GM12878 (cell line): ENCODE results near the gene STX4. TPM values are rescaled to one million over a fixed set of nuclear protein-coding genes. Genes with fewer than 3 reads are reported as not detected.

Experiments used
- ATAC-seq: fragments of 200-7000 bp; cut with Tn5 transposase; 3 replicates; pipeline ENCODE4 v1.9.1; 2020; ENCODE audit warnings: mild to moderate bottlenecking, moderate library complexity
- BruUV-seq: library from RNA; stranded (reverse); fragments of 400-500 nt; replicated peaks from 2 replicates; lab custom pipeline; 2021; lab: Mats Ljungman, UMichigan
- CTCF ChIA-PET: fragments of 300-600 bp; sonication (Branson Sonifier 250); formaldehyde crosslinking; extraction: SDS; loops from one replicate; lab custom pipeline; 2021; ENCODE audit warnings: inconsistent platforms; lab: Yijun Ruan, JAX
- POLR2A ChIA-PET: fragments of 350-600 bp; formaldehyde crosslinking; extraction: SDS; loops from one replicate; lab custom pipeline; 2021; ENCODE audit warnings: inconsistent platforms; lab: Charles Lee
- RAD21 ChIA-PET: fragments of 300-600 bp; sonication (Branson Sonifier 250); formaldehyde crosslinking; loops from one replicate; lab custom pipeline; 2023; ENCODE audit warnings: antibody characterized with exemption; ENCODE audit not compliant: unreplicated experiment; lab: Charles Lee
- SMC1A ChIA-PET: fragments of 300-600 bp; sonication (Branson Sonifier 250); formaldehyde crosslinking; loops from one replicate; lab custom pipeline; 2023; ENCODE audit not compliant: unreplicated experiment, uncharacterized antibody; lab: Charles Lee
- DNase-seq: peaks from one replicate; pipeline ENCODE4 v3.0.0-alpha.2; 2011; ENCODE audit warnings: low read depth, low spot score
- FAIRE-seq: peaks from 3 replicates; lab custom pipeline; 2011; peaks lifted over from hg19 to GRCh38; lab: Jason Lieb, UNC
- H2AFZ ChIP-seq: 2 replicates; pipeline ENCODE4 v1.6.0; 2011; ENCODE audit warnings: low read depth, low read length, control low read depth; ENCODE audit not compliant: control insufficient read depth
- H3K27ac ChIP-seq: 2 replicates; pipeline ENCODE4 v1.5.1; 2011; ENCODE audit warnings: control low read depth; ENCODE audit not compliant: control insufficient read depth, insufficient read depth
- H3K27me3 ChIP-seq, 2 experiments: replicated peaks in 1 of 2; 2 replicates each; pipeline versions ENCODE4 v1.6.0 to v1.6.1; 2011; ENCODE audit warnings: low read length in 1 of 2; ENCODE audit not compliant: control insufficient read depth in 2 of 2, insufficient read depth in 2 of 2
- H3K36me3 ChIP-seq, 2 experiments: 2 replicates each; pipeline ENCODE4 v1.5.1; 2011; ENCODE audit warnings: low read length in 1 of 2; ENCODE audit not compliant: control insufficient read depth in 2 of 2, insufficient read depth in 2 of 2
- H3K4me1 ChIP-seq: 2 replicates; pipeline ENCODE4 v1.6.1; 2011; ENCODE audit warnings: mild to moderate bottlenecking, low read length, moderate library complexity, mixed read lengths; ENCODE audit not compliant: control insufficient read depth, insufficient read depth
- H3K4me2 ChIP-seq: 2 replicates; pipeline ENCODE4 v1.6.0; 2011; ENCODE audit warnings: control low read depth; ENCODE audit not compliant: control insufficient read depth, insufficient read depth
- H3K4me3 ChIP-seq: fragments of 200-600 bp; sonication (generic); 2 replicates; pipeline ENCODE4 v1.5.1; 2016
- H3K79me2 ChIP-seq: 2 replicates; pipeline ENCODE4 v1.6.0; 2011; ENCODE audit warnings: low read length; ENCODE audit not compliant: control insufficient read depth, insufficient read depth
- H3K9ac ChIP-seq: 2 replicates; pipeline ENCODE4 v1.8.0; 2011; ENCODE audit warnings: low read length, control low read depth, mixed read lengths; ENCODE audit not compliant: control insufficient read depth, insufficient read depth
- H3K9me3 ChIP-seq: replicated peaks from 3 replicates; pipeline ENCODE4 v1.5.1; 2011; ENCODE audit warnings: mild to moderate bottlenecking, low read length; ENCODE audit not compliant: control insufficient read depth, insufficient read depth
- H4K20me1 ChIP-seq: 2 replicates; pipeline ENCODE4 v1.6.0; 2011; ENCODE audit not compliant: control insufficient read depth, insufficient read depth
- BCL11A ChIP-seq: IDR thresholded peaks from 2 replicates; pipeline ENCODE4 v1.6.1; 2011; ENCODE audit warnings: low read depth, low read length
- BCL3 ChIP-seq: IDR thresholded peaks from 2 replicates; pipeline ENCODE4 v1.6.1; 2011; ENCODE audit warnings: borderline replicate concordance, low read depth, mild to moderate bottlenecking, moderate library complexity, low read length; ENCODE audit not compliant: insufficient read depth, poor library complexity, severe bottlenecking
- JUND ChIP-seq: IDR thresholded peaks from 2 replicates; pipeline ENCODE4 v1.6.1; 2012; ENCODE audit warnings: low read depth, mild to moderate bottlenecking, low read length, improper control_type of control experiment, moderate library complexity
- LARP7 ChIP-seq: fragments of 450-650 bp; IDR thresholded peaks from 2 replicates; pipeline ENCODE4 v1.6.1; 2017; ENCODE audit warnings: mild to moderate bottlenecking
- MEF2A ChIP-seq: IDR thresholded peaks from 2 replicates; pipeline ENCODE4 v1.6.1; 2011; ENCODE audit warnings: low read depth, mild to moderate bottlenecking, low read length, moderate library complexity; ENCODE audit not compliant: insufficient read depth
- MLLT1 ChIP-seq: fragments of 450-650 bp; IDR thresholded peaks from 2 replicates; pipeline ENCODE4 v1.6.1; 2016; ENCODE audit warnings: mild to moderate bottlenecking
- MTA2 ChIP-seq: fragments of 450-650 bp; IDR thresholded peaks from 2 replicates; pipeline ENCODE4 v1.6.1; 2016; ENCODE audit warnings: low read depth, mild to moderate bottlenecking, moderate library complexity
- TCF3 ChIP-seq: IDR thresholded peaks from 2 replicates; pipeline ENCODE4 v1.6.1; 2012; ENCODE audit warnings: low read depth, mild to moderate bottlenecking, low read length, borderline replicate concordance; ENCODE audit not compliant: insufficient read depth
- YY1 ChIP-seq: IDR thresholded peaks from 2 replicates; pipeline ENCODE4 v1.6.1; 2011; ENCODE audit warnings: low read depth, mild to moderate bottlenecking, low read length
- ZBTB11 ChIP-seq: fragments of 450-650 bp; formaldehyde crosslinking; IDR thresholded peaks from 2 replicates; pipeline ENCODE4 v1.5.0; 2022; ENCODE audit warnings: mild to moderate bottlenecking, missing genetic modification characterization
- WGBS: methylation state at CpG from one replicate; pipeline ENCODE4 v1.1.6; 2016; ENCODE audit warnings: low lambda C conversion rate; ENCODE audit not compliant: insufficient replicate concordance, insufficient coverage; ENCODE audit errors: missing lambda C conversion rate; 5-methylcytosine and 5-hydroxymethylcytosine counted together
- in situ Hi-C: fragments of 300-500 bp; cut with MboI; formaldehyde crosslinking; loops from 9 replicates; pipeline ENCODE4 v1.14.3; 2018; ENCODE audit warnings: mixed read lengths
- intact Hi-C: fragments of 100-400 bp; cut with micrococcal nuclease; formaldehyde crosslinking; loops from one replicate; pipeline ENCODE4 v1.14.2; 2022; ENCODE audit not compliant: unreplicated experiment
- polyA plus RNA-seq, 11 experiments: library from polyadenylated mRNA; depleted of rRNA in 4 of 11; unstranded in 6 of 11; stranded (reverse) in 5 of 11; fragments of >200 nt; fragmentation: Nextera tagmentation in 4 of 11; fragmentation: Illumina TruSeq in 1 of 11; extraction: Ambion mirVana in 4 of 11; extraction: Trizol in 1 of 11; gene quantifications; 1 replicate in 1 of 11; 2 replicates in 10 of 11; pipeline versions ENCODE4 v1.2.1 to v1.2.3, GENCODE V29; 2011 to 2016; ENCODE audit warnings: inconsistent platforms in 2 of 11, missing spikeins in 2 of 11, low read depth in 1 of 11
- total RNA-seq, 4 experiments: library from RNA; depleted of rRNA in 3 of 4; stranded (reverse); fragments of >200 nt in 3 of 4; fragmentation: Illumina TruSeq in 1 of 4; extraction: Trizol in 1 of 4; gene quantifications; 2 replicates each; pipeline versions ENCODE4 v1.2.1 to v1.2.3, GENCODE V29; 2013 to 2021
- TF ChIP-seq, protein P1 (sequence below): IDR thresholded peaks from 2 replicates; pipeline ENCODE4 v1.6.1; 2012; ENCODE audit warnings: low read depth, low read length, improper control_type of control experiment

Gene STX4
- total and polyA plus RNA-seq, 10 of the 15 experiments (the other 5 are each of a cell fraction or from before 2014, with no cell fraction given) = 3.3 to 37.6 (median 22.6) TPM

DNA sequence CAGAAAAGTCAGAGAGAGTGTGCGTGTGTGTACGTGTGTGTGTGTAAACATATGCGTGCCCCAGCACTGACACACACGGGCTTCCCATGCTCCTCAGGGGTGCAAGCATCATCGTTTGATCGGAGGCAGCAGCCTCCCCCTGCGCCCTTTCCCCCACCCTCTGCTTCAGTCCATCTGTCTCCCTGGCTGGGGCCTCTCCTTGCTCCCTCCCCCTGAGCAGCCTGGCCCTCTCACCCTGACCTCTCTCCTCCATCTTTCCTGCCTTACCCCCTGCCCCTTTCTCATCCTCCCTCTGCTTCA, 27.3 kb upstream of the STX4 start:
- SMC1A ChIA-PET = no interaction called here

GRCh38 chr16:31006589-31006988, 26.8 kb upstream of the STX4 start:
- H3K9me3 ChIP-seq = no peaks in the 10 kb centered on the region
- no peaks in the 10 kb centered on the region for H3K4me1 ChIP-seq
- ATAC-seq = no peak
- RAD21 ChIA-PET = no interaction called here
- H3K9ac ChIP-seq = no peak overlapping the region
- no peak overlapping the region for H2AFZ ChIP-seq
- H3K36me3 ChIP-seq = no peaks in the 10 kb centered on the region
- H3K4me2 ChIP-seq = no peak overlapping the region
- no peaks in the 10 kb centered on the region for H4K20me1 ChIP-seq
- H3K27me3 ChIP-seq = peaks cover 3 to 10% of the 10 kb centered on the region in 2 experiments
- no peak overlapping the region for H3K4me3 ChIP-seq
- no TSS peak for BruUV-seq
- H3K79me2 ChIP-seq = no peaks in the 10 kb centered on the region
- in situ Hi-C loops (no loop called here), intact Hi-C loops (no loop called here)
- POLR2A ChIA-PET = no interaction called here
- H3K27ac ChIP-seq = no peak overlapping the region
- no peak for DNase-seq
- WGBS = 76% methylated on average over 8 of the region's 8 CpGs
- FAIRE-seq = no peak
- SMC1A ChIA-PET = no interaction called here
- CTCF ChIA-PET = interaction anchor here (1.1 kb wide), 1 partner anchor 21 kb away, joined by 4 read pairs; no protein-coding TSS in a partner anchor
- TF ChIP-seq BCL3 (no peak), ZBTB11 (CRISPR knock-in tag) (no peak), MTA2 (no peak), YY1 (no peak), JUND (no peak), TCF3 (no peak)

More for the DNA sequence above, 27.3 kb upstream of the STX4 start:
- intact Hi-C loops = no loop called here
- CTCF ChIA-PET = no interaction called here
- no peak overlapping the region for H3K4me2 ChIP-seq
- no TSS peak for BruUV-seq
- RAD21 ChIA-PET = no interaction called here
- no peak overlapping the region for H3K27ac ChIP-seq
- FAIRE-seq = no peak
- WGBS = 46% methylated on average over 7 of the region's 7 CpGs
- TF ChIP-seq, protein P1, sequence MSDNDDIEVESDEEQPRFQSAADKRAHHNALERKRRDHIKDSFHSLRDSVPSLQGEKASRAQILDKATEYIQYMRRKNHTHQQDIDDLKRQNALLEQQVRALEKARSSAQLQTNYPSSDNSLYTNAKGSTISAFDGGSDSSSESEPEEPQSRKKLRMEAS = no peak
- TF ChIP-seq MEF2A = no peak
- TF ChIP-seq MLLT1 = no peak
- TF ChIP-seq BCL11A = no peak
- TF ChIP-seq LARP7 = no peak
- H3K9ac ChIP-seq = no peak overlapping the region
- no peaks in the 10 kb centered on the region for H3K4me1 ChIP-seq
- POLR2A ChIA-PET = no interaction called here
- H4K20me1 ChIP-seq = no peaks in the 10 kb centered on the region
- H3K27me3 ChIP-seq = peaks cover 3 to 9% of the 10 kb centered on the region in 2 experiments
- H2AFZ ChIP-seq = no peak overlapping the region
- in situ Hi-C loops = no loop called here
- no peaks in the 10 kb centered on the region for H3K36me3 ChIP-seq
- no peak for ATAC-seq
- H3K9me3 ChIP-seq = no peaks in the 10 kb centered on the region
- DNase-seq = no peak
- H3K4me3 ChIP-seq = no peak overlapping the region
- no peaks in the 10 kb centered on the region for H3K79me2 ChIP-seq
